T1000 (cell line): ENCODE results near the gene CCM2.

Source experiments
- DNase-seq: peaks from one replicate; lab custom pipeline; 2025; ENCODE audit warnings: mixed read lengths; lab: John Stamatoyannopoulos, UW

Gene CCM2

DNA sequence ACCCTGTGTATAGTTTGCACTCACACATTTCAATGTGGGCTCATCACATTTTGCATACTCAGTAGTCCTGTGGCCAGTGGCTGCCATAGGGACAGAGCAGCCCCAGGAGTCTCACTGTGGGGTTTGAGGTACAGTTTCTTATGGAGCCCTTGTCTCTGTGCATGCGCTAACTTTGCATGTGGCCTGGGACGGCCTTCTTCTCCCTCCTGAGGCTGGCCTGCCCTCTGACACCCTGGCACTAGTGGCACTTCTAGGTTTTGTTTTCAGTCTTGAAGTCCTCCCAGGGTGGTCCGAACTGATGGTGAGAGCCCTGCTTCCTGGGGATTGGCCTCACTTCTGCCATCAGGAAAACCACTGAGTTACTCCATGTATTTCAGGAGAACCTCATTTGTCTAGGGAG lies 67.6 kb downstream of the CCM2 start:
- DNase-seq, result no peak

DNA sequence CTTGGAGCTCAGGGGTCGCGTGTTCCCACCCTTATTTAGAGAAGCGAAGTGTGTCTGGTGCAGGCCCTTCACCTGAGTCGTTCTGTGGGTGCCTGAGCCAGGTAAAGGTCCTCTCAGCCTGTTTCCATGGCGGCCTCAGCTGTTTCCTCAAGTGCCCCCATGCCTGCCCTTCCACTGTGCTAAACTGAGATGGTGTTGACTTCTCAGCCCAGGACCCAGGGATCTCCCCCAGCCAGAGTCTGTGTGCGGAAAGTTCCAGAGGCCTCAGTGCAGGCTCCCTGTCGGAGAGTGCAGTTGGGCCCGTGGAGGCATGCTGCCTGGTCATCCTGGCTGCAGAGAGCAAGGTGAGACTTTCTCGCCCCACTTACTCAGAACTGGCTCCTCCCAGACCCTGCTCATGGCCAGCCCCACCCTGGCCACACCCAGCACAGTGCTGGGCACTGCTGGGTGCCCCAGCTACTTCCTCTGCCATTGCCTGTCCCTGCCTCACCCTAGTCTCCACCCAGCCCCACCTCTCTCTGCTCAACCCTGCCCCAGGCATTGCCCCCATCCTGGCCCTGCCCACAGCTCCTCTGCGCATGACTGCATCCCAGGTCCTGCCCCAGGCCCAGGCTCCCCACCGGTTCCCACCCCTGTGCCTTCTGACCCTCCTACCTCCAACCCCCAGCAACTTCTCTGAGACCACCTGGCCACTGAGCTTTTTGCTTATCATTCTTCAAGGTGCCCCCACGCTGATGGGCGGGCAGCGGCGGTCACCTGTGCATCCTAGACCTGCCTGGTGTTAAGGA lies 68.4 kb downstream of the CCM2 start:
- DNase-seq, result no peak

DNA sequence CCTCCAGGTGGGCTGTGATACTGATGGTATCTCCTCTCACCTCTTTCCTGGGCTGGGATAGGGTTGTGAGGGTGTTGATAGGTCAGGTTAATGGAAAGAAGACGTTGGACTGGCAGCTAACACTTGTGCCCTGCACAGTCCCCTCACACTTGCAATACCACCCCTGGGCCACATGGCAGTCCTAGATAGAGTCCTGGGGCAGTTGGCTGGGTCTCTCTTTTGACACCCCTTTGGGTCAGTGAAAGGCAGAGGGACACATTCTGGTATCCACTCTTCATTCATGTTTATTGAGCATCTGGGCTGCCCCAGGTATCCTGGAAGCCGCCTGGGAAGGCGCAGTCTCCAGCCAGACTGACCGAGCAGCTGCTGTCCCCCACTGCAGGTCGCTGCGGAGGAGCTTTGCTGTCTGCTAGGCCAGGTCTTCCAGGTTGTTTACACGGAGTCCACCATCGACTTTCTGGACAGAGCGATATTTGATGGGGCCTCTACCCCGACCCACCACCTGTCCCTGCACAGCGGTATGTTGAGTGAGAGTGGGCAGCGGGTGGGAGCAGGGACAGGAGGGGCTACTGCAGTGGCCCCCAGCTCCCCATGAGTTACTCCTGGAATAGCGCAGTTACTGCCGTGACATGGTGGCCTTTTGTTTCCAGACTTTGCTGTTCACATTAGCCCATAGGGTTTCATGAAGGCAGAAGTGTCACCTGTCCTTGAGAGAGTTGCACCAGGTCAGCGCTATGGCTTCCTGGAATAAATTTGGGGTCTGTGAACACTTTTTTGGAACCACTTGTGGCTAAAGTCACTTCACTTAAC lies 69.6 kb downstream of the CCM2 start:
- DNase-seq, result no peak

DNA sequence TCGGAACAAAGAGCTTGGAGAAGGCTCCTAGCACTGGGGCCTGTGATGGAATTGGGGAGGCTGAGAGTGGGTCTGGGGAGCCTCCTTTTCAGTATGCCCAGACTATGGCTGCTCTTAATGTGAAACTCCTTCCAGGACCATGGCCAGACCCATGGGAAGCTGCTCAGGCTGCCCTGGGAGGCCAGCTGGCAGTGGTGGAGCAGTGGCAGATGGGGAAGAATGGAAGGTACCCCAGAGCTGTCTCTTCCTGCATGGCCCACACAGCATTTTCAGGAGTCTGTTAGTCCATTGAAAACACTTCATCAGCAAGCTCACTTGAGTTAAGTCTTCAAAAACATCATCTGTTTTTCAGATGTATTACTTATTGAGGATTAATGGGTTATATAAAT lies 70.2 kb downstream of the CCM2 start:
- no peak for DNase-seq

DNA sequence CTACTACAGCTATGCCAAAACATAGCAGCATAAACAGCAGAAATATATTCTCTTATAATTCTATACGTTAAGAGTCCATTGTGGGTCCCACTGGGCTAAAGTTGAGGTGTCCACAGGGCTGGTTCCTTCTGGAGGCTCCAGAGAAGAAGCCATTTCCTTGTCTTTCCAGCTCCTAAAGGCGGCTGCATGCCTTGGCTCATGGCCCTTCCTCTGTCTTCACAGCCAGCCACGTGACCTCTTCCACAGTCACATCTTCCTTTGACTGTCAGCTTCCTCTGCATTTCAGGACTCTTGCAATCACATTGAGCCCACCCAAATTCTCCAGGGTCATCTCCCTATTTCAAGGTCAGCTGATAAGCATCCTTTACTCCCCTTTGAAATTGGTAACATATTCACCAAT lies 71.5 kb downstream of the CCM2 start:
- DNase-seq, result no peak

DNA sequence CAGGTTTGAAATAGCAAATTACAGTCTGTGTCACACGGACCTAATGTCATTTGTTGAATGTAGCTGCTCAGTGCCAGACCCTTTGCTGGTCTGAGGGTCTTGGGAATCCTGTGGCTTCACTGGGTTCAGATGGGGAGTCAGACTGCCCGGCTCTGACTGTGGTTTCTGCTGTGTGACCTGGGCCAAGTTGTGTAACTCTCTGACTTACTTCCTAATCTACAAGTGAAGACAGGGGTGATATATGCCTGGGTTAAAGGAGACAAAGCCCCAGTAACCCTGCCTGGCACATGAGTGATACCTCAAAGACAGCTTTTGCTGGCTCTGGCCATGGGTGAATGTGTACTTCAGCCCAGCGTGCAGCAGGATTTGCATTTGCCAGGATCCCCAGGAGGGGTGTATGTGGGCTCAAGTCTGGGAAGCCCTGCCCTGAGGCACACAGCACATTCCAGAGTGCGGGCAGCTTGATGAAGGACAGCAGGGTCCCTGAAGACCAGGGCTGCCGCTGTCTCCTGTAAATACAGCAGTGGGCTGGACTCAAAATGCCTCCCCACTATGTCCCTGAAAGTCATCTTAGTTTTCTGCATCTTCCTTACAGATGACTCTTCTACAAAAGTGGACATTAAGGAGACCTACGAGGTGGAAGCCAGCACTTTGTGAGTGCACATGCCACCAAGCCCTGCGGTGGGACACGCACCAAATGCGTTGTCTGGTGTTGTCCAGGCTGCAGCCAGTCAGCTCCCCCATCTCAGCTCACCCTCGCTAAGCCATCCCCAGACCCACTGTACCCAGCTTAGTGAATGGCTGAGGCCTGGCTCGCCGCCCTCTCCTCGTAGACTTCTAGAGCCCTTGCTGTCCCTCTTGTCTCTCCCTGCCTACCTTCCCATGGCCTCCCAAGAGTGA lies 72.4 kb downstream of the CCM2 start:
- no peak for DNase-seq

DNA sequence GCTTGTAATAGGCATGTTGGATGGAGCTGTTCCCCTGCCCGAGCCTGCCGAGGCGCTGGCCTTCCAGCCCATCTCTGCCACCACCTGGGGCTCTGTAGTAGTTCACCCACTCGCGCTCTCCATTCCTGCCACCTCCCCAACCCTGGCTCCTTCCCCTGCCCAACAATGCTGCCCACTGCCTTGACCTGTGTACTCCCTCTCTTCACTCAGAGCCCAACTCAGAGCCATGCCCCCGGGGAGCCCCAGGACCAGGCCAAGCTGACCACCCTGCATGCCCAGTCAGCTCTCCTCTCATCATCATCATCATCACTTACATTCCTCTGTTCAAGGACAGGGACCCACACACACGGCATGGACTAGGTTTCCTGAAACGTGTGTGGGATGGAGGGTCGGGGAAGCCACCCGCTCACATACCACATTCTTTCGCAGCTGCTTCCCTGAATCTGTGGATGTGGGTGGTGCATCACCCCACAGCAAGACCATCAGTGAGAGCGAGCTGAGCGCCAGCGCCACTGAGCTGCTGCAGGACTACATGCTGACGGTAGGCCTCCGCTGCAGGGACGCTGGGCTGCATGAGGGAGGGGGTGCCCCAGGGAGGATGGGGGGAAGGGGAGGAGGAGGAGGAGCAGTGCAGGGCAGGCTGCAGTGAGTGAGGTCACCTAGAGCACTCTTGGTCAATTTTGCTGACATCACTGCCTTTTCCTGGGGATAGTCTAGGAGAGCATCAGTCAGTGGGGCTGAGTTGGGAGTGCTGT lies 73.2 kb downstream of the CCM2 start:
- no peak for DNase-seq

DNA sequence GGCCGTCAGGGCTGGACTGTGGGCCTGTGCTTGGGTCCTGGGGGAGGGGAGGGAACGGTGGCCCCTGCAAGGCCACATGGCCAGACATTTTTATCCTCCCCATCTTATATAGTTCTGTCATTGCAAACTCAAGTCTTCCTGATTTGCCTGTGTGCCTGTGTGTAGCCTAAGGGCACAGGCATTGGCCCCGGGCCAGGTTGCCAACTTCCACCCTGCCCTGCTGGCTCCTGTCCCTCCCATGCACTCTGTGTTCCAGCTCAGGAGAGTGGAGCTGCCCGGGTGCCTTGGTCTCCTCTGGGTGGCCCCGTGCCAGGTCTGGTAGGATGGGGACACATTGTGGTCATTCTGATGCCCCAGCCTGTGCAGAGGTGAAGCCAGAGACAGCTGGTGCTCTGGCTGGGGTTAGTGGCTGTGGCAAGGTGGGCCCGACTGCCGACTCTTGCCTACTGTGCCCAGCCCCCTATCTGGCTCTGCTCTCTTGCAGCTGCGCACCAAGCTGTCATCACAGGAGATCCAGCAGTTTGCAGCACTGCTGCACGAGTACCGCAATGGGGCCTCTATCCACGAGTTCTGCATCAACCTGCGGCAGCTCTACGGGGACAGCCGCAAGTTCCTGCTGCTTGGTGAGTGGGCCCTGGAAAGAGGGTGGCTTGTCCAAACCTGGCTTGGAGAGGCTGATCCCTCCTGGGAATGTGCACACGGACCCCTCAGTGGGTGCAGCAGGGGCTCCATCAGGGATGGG lies 74.0 kb downstream of the CCM2 start:
- no peak for DNase-seq

DNA sequence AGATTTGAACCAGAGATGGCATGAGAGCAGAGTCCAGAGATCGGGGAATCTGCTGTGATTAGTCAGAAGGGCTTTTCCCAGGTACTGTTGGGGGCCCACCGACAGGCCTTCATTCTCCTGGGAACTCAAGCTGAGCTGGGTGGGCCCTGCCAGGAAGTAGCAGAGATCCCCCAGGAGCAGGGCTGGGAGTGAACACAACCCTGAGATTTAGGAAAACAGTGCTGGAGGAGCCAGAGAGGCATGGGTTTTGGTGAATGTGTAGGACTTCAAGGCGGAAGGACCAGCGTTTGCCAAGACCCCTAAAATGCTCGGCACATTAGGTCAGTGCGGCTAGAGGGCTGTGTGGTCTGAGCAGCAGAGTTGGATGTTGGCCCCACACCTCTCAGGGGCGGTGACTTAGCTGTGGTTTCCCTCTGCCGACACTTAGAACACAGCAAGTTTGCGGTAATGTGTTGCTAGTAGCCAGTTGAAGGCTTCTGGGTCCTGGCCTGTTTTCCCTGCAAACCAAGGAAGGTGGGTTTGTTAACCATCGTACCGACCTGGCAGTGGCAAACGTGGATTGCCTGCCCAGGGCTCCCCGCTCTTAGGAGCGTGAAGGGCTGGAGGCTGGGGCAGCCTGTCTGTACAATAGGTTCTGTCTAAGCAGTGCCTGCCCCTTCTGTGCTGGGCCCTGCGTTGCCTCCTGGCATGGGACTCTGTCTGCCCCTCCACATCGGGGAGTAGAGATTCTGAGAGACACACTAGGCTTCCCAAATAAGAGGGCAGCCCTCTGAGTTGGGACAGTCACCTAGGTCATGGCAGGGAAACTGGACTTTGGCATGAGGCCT lies 74.7 kb downstream of the CCM2 start:
- DNase-seq, result no peak

DNA sequence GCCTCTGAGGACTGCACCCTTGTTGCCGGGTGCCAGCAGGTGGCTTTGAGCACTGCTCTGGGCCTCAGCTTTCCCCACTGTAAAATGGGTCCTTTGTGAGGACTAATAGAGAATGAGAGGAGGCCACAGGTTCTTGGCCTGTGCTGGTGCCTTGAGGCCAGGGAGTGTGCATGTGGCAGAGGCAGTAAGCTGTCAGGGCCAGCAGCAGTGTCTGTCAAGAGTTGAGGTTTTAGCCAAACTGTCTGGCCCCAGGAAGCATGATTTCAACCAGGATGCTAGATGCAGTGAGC lies 75.3 kb downstream of the CCM2 start:
- DNase-seq, result no peak

DNA sequence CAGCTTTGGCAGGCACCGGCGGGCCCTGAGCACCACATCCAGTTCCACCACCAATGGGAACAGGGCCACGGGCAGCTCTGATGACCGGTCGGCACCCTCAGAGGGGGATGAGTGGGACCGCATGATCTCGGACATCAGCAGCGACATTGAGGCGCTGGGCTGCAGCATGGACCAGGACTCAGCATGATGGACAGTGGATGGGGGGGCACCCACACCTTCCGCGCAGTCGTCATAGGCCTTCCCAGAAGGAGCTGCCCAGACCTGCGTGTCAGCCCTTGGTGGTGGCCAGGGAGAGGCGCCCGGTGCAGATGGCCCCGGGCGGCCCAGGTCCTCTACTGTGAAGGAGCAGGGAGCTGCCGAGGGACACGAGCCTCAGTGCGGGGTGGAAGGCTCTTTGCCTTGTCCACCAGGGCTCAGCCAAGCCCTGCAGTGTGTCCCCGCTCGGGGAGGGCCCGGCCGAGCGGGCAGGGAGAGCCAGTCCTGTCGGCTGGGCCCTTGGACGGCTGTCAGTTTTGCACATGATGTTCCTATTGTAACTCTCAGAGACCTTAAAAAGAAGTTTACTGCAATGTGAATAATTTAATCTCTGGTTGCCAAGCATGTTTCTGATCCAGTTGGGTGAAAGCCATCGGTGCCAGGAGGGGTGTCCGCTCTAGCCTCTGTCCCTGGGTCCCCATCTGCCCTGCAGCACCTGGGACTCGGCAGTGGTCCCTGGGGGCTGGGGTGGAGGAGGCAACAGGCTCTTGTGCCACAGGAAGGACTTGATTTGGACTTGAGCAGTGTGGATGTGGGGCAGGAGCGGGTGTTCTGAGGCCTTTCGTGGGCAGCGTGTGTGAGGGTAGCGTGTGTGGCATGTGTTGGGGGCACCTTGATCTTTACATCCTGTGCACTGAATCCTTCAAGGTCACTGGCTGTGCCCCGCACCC lies 76.1 kb downstream of the CCM2 start:
- DNase-seq, result no peak

DNA sequence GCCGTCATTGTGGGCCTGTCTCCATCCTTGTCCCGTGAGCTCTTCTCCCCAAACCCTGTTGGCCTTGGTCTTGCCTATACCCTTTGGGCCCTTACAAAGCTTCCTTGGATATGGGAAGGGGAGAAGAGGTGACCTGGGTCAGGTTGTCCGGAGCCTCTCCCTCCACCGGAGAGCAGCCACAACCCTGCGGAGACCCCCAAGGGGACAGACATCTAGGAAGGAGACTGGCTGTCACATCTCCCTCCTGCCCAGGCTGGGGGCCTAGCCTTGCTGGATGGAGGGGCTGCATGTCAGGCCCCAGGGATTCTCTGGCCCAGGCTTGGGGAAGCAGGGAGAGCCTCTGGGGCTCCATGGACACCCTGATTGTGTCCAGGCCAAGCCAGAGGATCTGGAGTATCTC lies 76.9 kb downstream of the CCM2 start:
- no peak for DNase-seq

DNA sequence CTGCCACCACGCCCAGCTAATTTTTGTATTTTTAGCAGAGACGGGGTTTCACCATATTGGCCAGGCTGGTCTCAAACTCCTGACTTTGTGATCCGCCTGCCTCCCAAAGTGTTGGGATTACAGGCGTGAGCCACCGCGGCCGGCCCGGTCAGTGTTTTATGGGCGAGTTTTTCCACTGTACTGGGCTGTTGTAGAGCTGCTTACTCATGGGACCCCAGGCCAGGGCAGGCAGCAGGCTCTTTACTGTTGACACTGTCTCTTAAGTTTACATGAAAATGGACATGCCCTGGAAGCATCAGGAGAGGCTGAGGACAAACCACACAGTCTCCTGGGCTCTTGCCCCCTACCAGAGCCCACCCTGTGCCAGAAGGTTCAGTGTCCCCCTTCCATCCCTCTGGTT lies 77.6 kb downstream of the CCM2 start:
- DNase-seq, result no peak

DNA sequence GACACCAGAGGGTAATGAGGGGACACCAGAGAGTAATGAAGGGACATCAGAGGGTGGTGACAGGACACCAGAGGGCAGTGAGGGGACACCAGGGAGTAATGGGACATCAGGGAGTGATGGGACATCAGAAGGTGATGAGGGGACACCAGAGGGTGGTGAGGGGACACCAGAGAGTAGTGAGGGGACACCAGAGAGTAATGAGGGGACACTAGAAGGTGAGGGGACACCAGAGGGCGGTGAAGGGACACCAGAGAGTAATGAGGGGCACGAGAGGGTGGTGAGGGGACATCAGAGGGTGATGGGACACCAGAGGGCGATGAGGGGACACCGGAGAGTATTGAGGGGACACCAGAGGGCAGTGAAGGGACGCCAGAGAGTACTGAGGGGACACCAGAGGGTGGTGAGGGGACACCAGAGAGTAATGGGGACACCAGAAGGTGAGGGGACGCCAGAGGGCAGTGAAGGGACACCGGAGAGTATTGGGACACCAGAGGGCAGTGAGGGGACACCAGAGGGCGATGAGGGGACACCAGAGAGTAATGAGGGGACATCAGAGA lies 78.2 kb downstream of the CCM2 start:
- no peak for DNase-seq

DNA sequence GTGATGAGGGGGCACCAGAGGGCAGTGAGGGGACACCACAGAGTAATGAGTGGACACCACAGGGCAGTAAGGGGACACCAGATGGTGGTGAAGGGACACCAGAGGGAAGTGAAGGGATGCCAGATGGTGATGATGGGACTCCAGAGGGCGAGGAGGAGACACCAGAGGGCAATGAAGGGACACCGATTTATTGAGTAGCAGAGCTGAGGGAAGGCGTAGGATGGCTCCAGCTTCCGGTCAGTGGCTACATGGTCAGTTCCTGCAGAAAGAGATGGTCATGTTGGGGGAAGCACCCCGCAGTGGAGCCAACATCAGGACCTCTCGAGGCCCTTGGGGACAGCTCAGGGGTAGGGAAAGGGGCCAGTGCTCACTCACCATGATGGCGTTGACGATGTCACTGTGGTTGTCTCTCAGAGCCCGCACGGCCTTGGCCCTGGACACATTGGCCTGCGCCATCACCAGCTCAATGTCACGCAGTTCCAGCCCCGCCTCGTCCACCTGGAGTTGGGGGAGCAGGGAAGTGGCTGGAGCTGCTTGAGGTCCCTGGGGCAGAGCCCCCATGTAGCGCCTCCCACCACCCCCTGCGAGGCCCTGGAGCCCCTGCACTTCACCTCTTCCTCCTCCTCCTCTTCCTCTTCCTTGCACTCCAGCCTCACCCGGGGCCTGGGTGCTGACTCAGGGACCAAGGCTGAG lies 80.4 kb downstream of the CCM2 start:
- DNase-seq, result no peak

DNA sequence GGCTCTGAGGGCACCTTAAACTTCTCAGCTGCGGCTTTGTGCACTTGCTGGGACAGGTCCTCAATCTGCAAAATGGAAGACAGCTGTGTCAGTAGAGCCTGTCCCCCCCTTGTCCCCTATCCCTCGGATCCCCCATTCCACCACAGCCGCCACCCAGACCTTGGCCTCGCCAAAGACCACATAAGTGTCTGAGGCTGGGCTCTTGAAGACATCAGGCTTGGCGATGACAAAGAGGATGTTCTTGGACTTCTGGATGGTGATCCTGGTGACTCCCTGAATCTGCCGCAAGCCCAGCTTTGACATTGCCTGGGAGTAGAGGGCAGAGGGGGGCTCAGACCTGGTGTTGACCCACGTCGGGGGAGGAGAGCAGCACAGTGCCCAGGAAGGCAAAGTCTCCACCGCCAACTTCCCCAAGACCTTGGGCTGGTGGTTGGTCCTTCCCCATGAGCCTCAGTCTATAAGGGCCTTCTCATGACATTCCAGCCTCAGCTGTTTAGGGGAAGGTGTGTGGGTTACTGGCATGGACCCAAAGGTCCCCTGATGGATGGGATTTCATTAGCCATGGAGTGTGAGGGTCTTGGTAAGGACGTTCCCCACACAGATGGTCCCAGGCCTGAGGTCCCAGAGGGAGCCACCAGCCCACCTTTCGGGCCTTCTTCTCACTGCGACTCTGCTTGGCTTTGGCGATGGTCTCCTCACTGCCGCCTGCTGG lies 81.1 kb downstream of the CCM2 start:
- no peak for DNase-seq

DNA sequence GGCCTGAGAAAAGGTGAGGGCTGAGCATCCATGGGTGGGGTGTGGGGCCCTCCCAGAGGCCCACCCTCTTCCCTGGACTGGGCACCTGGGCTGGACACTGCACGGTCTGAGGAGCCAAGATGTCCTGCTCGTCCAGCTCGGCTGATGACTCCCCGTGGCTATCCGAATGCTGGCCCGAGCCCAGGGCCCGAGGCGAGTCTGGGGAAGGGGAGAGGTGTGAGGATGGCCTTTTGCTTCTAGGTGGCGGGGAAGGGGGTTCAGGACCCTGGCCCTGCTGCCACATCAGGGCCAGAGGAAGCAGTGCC lies 81.6 kb downstream of the CCM2 start:
- no peak for DNase-seq
